ENCODE measurements around the gene OSBPL8.
"Not testable (repeated sequence)": the region's sequence is repeated elsewhere in the genome, so short reads cannot be mapped to it uniquely, and the experiment has no call there.

OSBPL8 gene

DNA sequence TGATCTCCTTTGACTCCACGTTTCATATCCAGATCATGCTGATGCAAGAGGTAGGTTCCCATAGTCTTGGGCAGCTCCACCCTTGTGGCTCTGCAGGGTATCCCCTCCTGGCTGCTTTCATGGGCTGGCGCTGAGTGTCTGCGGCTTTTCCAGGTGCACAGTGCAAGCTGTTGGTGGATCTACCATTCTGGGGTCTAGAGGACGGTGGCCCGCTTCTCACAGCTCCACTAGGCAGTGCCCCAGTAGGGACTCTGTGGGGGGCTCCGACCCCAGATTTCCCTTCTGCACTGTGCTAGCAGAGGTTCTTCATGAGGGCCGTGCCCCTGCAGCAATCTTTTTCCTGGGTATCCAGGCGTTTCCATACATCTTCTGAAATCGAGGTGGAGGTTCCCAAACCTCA, 199.3 kb downstream of the OSBPL8 start:
- H3K4me3 Mint-ChIP-seq, result no peak overlapping the region

DNA sequence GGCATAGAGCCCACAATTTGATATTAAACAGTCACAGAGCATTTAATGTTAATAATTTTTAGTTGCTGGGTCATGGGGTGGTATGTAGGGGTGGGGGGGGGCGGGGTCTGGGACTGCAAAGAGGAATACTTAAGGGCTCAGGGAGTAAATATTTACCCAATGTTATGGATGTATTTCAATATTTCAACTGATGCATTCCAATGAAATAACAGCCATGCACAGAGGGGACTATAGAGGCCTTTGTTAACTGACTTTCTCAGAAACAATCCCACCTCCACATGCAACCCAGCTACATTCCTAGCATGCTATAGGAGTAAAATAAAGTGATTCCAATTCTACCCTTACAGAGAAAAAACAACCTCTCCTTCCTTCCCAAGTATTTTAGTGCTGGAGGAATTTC, 203.5 kb downstream of the OSBPL8 start:
- no peak for DNase-seq (ENCODE audit: low spot score in 2 of 2)
- Mint-ChIP-seq H3K4me1 (no peaks in the 10 kb centered on the region), H3K27ac (no peak overlapping the region), H3K4me3 (no peak overlapping the region), H3K9me3 (no peaks in the 10 kb centered on the region), H3K36me3 (peaks cover 41% of the 10 kb centered on the region)
- no peak for ATAC-seq

More for the DNA sequence above, 199.3 kb downstream of the OSBPL8 start:
- H3K36me3 Mint-ChIP-seq, result peaks cover 55% of the 10 kb centered on the region
- H3K4me1 Mint-ChIP-seq, result no peaks in the 10 kb centered on the region
- H3K9me3 Mint-ChIP-seq, result no peaks in the 10 kb centered on the region
- no peak overlapping the region for H3K27ac Mint-ChIP-seq
- ATAC-seq (no peak), DNase-seq (ENCODE audit: low spot score in 2 of 2) (no peak)

DNA sequence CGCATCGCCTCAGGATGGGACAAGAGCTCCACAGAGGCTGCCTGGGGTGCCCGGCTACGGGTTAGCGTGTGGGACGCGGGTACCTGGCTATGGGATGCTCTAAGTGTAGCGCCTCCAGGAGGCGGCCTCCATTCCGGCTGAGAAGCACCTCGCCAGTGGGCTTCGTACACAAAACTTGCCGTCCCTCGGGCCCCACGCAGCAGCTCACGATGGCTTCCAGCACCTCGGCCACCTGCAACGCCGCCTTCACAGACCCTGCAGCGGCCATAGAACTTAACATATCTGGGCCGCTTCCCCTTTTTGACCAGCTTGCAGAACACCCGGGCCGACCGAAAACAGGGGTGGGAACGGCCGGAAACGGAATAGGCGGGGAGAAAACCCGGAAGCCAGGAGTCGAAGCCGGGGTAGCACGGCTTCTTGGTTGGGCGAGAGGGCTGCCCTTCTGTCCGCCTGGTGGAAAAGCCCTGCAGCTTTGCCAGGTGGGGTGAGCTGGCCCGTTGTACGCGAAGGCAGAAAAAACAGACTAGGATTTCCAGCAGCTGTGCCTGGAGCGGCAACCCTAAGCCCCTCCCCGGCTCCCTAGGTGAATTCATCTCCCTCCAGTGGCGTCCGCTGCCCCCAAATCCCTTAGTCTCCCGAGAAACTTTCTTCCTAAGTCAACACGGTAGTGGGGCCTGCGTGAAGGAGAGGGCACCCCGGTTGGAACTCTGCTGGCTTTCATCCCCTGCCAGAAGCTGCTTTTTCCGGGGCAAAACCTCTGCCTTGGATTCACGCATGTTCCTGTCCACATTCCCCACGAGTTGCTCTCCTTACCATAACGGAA, 211.3 kb downstream of the OSBPL8 start, which contains the start of gene BBS10:
Gene BBS10, minus strand, starts transcription at position 337 of the 823 bp plus-strand sequence. Its CDS starts 57 bp downstream, at position 280.
- ATAC-seq (peak; percentile 94), DNase-seq (ENCODE audit: low spot score in 2 of 2) (peak; percentile 68 to 90)
- H3K36me3 Mint-ChIP-seq, result peaks cover 7% of the 10 kb centered on the region
- peak within 1 kb of the TSS; percentile 93 for H3K27ac Mint-ChIP-seq
- no peaks in the 10 kb centered on the region for H3K9me3 Mint-ChIP-seq
- peak within 1 kb of the TSS; percentile 88 for H3K4me3 Mint-ChIP-seq
- peaks cover 19% of the 10 kb centered on the region for H3K4me1 Mint-ChIP-seq

DNA sequence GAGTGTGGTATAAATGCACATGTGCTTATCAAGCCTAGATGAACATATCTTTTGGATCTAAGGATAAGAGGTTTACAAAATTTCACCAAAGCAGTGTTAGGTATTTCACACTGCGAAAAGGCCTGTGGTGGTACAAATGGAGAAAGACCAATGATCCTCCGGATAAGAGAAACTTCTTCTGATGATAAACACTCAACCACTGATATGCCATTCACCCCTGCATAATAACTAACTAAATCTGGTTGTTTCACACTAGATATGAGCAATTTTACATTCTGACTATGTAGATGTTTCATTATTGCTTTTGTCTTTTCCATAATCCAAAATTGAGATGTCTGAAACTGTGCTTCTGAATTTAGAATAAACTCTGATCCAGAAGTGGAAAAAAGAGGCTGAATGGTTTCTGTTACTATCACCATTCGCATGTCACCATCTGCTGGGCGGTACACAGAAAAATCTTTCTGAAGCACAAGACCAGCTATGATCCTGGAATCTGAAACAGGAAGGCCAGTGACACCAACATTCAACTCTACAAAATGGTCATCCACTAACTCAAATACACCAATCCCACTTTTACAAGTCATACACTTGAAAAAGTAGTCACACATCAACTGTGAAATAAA, 212.7 kb downstream of the OSBPL8 start:
- DNase-seq (ENCODE audit: low spot score in 2 of 2), result no peak
- peak overlapping the region; percentile 93 for H3K27ac Mint-ChIP-seq
- peak overlapping the region; percentile 88 for H3K4me3 Mint-ChIP-seq
- H3K4me1 Mint-ChIP-seq, result peaks cover 20% of the 10 kb centered on the region
- peaks cover 7% of the 10 kb centered on the region for H3K36me3 Mint-ChIP-seq
- ATAC-seq, result peak; percentile 66
- no peaks in the 10 kb centered on the region for H3K9me3 Mint-ChIP-seq

DNA sequence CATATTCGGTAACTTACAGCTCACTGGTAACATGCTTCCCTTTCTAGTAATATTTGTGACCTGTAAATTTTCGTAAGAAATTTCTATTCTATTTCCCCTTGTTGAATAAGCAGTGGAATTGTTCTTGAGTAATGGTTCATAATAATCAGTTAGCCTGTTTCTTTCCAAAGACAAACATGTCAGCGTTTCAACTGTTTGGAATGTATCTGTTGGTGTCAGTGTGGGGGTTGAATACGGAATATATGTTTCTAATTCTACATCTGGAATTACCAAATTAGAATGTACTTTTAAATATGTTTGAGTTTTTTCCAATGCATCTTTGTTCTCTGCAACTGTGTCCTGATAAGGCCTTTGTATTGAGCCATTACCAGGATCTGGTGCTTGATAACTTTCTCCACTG, 213.3 kb downstream of the OSBPL8 start:
- DNase-seq (ENCODE audit: low spot score in 2 of 2) (no peak), ATAC-seq (no peak)
- peaks cover 26% of the 10 kb centered on the region for H3K4me1 Mint-ChIP-seq
- H3K9me3 Mint-ChIP-seq, result no peaks in the 10 kb centered on the region
- no peak overlapping the region for H3K4me3 Mint-ChIP-seq
- H3K36me3 Mint-ChIP-seq, result peaks cover 7% of the 10 kb centered on the region
- no peak overlapping the region for H3K27ac Mint-ChIP-seq

DNA sequence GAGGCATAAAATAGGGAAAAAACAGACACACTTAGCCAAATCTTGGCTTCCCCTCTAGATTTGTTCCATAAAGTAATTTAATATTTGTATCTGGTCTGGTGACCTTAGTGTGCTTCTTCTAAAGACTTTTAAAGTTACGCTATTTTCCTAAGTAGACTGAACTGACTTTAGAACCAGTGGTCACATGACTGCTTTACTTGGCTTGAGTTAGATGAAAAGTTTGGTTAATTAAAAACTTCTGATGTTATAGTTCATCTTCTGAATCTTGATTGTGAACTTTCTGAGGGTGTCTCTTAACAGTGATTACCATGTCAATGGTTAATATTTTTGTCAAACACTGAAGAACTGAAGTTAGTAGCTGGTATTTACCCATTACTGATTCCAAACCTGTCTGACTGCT, 214.0 kb downstream of the OSBPL8 start:
- ATAC-seq (no peak), DNase-seq (ENCODE audit: low spot score in 2 of 2) (no peak)
- H3K9me3 Mint-ChIP-seq, result no peaks in the 10 kb centered on the region
- H3K36me3 Mint-ChIP-seq, result peaks cover 7% of the 10 kb centered on the region
- peaks cover 26% of the 10 kb centered on the region for H3K4me1 Mint-ChIP-seq
- H3K4me3 Mint-ChIP-seq, result no peak overlapping the region
- no peak overlapping the region for H3K27ac Mint-ChIP-seq

DNA sequence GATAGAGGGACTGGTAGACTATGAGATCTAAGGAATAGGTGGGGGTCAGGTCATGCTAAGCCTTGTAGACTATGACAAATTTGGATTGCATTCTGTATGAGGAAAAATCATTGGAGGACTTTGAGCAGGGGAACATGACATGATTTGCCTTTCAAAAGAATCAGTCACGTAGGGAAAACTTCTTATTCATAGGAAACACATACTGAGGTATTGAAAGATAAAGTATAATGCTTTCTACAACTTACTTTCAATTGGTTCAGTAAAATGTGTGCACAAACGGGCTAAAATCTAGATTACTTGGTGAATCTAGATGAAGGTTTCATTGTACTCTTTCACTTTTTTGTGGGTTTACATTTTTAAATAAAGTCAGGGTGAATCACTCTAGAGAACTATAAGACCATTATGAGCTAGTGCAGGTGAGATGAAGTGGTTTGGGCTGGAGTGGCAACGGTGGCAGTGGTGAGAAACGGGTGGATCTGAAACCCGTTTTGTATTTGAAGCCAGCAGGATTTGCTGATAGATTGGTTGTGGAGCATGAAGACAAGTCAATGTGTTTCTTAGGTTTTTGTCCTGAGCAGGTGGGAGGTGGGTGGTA, 218.0 kb downstream of the OSBPL8 start:
- no peaks in the 10 kb centered on the region for H3K9me3 Mint-ChIP-seq
- ATAC-seq (no peak), DNase-seq (ENCODE audit: low spot score in 2 of 2) (no peak)
- peaks cover 7% of the 10 kb centered on the region for H3K4me1 Mint-ChIP-seq
- H3K4me3 Mint-ChIP-seq, result no peak overlapping the region
- H3K27ac Mint-ChIP-seq, result no peak overlapping the region
- no peaks in the 10 kb centered on the region for H3K36me3 Mint-ChIP-seq

DNA sequence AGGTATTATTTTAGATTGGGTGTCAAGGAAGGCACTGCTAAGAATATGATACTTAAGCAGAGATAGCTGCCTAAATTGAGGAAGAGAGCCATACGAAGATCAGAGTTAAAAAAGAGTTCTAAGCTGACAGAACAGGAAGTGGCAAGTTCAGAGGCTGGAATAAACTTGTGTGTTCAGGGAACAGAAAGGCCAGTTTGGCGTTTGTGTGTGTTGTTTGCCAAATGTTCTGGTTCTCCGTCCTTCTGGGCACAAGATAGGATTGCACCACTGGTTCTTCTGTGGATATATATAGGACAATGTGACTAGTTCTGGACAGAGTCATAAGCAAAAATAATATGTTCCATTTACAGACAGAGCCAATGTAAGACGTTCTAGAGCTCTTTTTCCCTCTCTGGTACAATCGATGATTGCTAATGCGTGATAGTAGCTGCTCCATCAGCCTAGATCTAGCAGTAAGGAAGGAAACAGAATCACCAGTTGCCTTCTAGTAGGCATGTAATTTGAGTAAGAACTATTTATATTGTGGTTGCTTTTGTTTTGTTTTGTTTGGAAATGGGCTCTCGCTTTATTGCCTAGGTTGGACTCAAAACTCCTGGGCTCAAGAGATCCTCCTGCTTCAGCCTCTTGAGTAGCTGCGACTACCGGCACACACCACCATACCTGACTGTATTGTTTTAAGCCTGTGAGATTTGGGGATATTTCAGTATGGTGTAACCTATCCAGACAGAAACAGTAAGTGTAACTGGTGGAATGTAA, 218.7 kb downstream of the OSBPL8 start:
- H3K4me1 Mint-ChIP-seq, result peaks cover 7% of the 10 kb centered on the region
- H3K9me3 Mint-ChIP-seq, result no peaks in the 10 kb centered on the region
- H3K4me3 Mint-ChIP-seq, result no peak overlapping the region
- H3K27ac Mint-ChIP-seq, result no peak overlapping the region
- DNase-seq (ENCODE audit: low spot score in 2 of 2), result no peak
- no peaks in the 10 kb centered on the region for H3K36me3 Mint-ChIP-seq
- ATAC-seq, result no peak

DNA sequence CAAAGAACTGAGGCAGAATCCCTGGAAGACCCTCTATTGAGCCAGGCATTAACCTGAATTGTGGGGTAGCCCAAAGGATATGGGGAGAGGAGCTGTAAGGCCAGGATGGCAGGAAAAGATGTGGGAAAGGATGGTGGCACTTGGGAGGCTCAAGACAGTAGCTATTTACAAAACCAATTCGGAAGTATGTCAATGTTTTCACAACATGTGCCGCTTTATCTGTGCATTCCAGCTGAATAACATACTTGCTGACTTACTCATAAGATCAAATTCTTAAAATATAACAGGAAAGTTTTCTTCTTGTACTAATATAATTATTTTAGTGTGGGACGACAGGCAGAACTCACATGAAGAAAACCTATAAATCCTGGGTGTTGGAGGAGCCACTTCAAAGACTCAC, 222.0 kb downstream of the OSBPL8 start:
- Mint-ChIP-seq H3K9me3 (no peaks in the 10 kb centered on the region), H3K36me3 (no peaks in the 10 kb centered on the region), H3K4me3 (no peak overlapping the region), H3K4me1 (peaks cover 7% of the 10 kb centered on the region), H3K27ac (no peak overlapping the region)
- ATAC-seq, result no peak
- no peak for DNase-seq (ENCODE audit: low spot score in 2 of 2)

DNA sequence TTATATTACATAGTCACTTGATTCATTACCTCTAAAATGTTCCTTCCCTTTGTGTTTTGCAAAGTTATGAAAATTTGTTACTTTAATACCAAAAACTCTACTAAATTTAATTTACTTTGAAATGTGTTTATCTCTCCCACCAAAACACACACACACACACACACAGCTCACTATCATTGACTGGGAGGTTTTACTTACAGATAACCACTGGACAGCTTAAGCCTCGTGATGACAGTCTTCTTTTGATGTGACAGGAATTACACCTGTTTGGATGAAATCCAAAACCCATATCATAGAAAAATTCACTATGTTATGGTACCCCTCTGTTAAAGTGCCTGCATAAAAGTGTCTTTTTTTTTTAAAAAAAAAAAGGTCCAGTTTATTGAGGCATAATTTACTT, 227.0 kb downstream of the OSBPL8 start:
- H3K36me3 Mint-ChIP-seq, result no peaks in the 10 kb centered on the region
- H3K27ac Mint-ChIP-seq, result no peak overlapping the region
- H3K4me3 Mint-ChIP-seq, result no peak overlapping the region
- no peak for DNase-seq (ENCODE audit: low spot score in 2 of 2)
- H3K4me1 Mint-ChIP-seq, result no peaks in the 10 kb centered on the region
- no peak for ATAC-seq
- peaks cover 2% of the 10 kb centered on the region for H3K9me3 Mint-ChIP-seq

DNA sequence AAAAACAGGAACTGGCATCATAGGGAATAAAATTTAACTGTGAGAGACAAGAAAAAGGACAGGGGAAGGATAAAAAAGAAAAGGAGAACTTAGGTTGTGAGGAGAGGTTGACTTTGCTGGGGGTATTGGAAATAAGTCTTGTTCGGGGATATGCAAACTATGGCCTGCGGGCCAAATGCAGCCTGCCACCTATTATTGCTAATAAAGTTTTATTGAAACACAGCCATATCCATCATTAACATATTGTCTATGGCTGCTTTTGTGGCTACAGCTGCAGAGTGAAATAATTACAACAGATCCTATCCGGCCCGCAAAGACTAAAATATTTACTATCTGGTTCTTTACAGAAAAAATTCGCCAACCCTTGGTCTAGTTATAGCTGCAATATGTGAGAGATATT, 230.0 kb downstream of the OSBPL8 start:
- ATAC-seq (no peak), DNase-seq (ENCODE audit: low spot score in 2 of 2) (no peak)
- H3K9me3 Mint-ChIP-seq, result peaks cover 2% of the 10 kb centered on the region
- H3K4me3 Mint-ChIP-seq, result no peak overlapping the region
- H3K4me1 Mint-ChIP-seq, result no peaks in the 10 kb centered on the region
- no peaks in the 10 kb centered on the region for H3K36me3 Mint-ChIP-seq
- no peak overlapping the region for H3K27ac Mint-ChIP-seq

DNA sequence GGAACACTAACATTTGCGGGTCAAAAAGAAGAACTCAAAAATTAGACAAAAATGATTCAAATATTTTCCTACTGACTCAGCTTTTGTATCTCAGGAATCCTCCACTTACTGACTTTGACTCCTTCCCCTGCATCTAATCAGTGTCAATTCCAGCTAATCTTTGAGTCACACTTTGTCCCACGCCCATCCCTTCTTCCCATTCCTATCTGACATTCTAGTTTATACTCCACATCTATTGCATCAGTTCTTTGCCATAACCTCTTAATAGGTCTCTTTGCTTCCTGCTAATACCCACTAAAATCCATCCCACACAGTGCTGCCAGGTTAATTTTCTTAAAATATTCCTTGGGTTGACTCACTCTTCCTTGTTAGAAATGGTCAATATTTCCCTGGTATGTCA, 230.4 kb downstream of the OSBPL8 start:
- ATAC-seq (no peak), DNase-seq (ENCODE audit: low spot score in 2 of 2) (no peak)
- no peak overlapping the region for H3K4me3 Mint-ChIP-seq
- peaks cover 2% of the 10 kb centered on the region for H3K9me3 Mint-ChIP-seq
- no peak overlapping the region for H3K27ac Mint-ChIP-seq
- no peaks in the 10 kb centered on the region for H3K4me1 Mint-ChIP-seq
- no peaks in the 10 kb centered on the region for H3K36me3 Mint-ChIP-seq

DNA sequence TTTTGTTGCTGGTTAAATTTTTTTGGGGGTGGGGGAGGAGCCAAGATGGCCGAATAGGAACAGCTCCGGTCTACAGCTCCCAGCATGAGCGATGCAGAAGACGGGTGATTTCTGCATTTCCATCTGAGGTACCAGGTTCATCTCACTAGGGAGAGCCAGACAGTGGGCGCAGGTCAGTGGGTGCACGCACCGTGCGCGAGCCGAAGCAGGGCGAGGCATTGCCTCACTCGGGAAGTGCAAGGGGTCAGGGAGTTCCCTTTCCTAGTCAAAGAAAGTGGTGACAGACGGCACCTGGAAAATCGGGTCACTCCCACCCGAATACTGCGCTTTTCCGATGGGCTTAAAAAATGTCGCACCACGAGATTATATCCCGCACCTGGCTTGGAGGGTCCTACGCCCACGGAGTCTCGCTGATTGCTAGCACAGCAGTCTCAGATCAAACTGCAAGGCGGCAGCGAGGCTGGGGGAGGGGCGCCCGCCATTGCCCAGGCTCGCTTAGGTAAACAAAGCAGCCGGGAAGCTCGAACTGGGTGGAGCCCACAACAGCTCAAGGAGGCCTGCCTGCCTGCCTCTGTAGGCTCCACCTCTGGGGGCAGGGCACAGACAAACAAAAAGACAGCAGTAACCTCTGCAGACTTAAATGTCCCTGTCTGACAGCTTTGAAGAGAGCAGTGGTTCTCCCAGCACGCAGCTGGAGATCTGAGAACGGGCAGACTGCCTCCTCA, 239.8 kb downstream of the OSBPL8 start:
- not testable (repeated sequence) for DNase-seq (ENCODE audit: low spot score in 2 of 2); H3K4me3 Mint-ChIP-seq; H3K9me3 Mint-ChIP-seq; H3K4me1 Mint-ChIP-seq; ATAC-seq; H3K27ac Mint-ChIP-seq; H3K36me3 Mint-ChIP-seq

DNA sequence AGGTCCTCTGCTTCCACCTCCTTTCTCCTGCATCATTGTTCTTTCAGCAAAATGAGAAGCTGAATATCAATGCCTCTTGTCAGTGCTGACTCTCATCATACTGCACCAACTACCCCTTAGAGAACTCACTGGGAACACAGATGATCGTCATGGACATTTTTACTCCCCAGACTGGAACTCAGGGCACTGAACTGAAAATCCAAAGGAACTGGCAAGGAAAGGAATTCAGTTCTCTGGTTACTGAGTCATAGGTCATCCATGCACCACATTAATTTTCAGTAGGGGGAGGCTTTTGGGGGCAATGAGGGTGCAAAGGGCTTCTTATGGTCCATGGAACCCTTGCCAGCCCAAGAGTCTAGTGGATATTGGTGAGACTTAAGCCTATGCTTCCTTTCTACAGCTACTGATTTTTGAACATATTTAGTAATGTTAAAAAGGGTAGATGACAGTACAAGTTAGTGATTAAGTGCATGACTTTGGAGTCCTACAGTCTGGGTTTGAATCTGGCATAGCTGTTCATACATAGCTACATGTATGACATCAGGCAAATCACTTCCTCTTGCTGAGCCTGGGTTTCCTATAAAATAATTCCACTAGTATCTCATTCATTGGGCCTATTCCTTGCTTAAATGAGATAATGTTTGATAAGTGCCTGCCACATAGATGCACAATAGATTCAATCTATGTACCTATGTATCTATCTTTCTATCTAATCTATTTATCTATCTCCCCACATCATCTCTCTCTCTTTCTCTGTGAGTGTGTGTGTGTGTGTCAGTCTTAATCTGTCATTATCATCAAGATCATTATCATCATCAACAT, 240.6 kb downstream of the OSBPL8 start:
- Mint-ChIP-seq H3K4me3 (no peak overlapping the region), H3K9me3 (no peaks in the 10 kb centered on the region), H3K36me3 (no peaks in the 10 kb centered on the region), H3K27ac (no peak overlapping the region), H3K4me1 (no peaks in the 10 kb centered on the region)
- ATAC-seq (no peak), DNase-seq (ENCODE audit: low spot score in 2 of 2) (no peak)
